ENCODE results near the gene ANKRD17.
A peak's percentile ranks its signal among the peaks of the same experiment; 100 is the strongest.
"Not testable (repeated sequence)": the region's sequence is repeated elsewhere in the genome, so short reads cannot be mapped to it uniquely, and the experiment has no call there.

Gene ANKRD17

DNA sequence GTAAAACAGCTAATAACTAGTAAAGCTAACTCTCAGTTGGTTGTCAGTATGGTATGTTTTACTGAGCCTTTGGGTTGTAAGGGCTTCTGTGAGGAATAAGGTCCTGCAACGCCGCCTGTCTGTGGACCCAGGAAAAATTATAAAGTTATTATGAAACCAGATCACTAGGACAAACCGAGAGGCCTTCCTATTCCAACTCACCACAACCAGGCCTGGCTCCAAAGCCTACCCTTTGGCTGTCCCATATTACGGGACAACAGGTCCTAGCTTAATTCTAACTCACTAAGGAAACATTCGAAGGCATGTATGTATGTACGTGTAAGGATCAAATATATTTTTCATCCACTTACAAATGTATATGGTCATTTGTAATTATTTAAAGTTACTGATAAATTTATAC lies 1.4 kb downstream of the ANKRD17 start:
- H2AFZ ChIP-seq (ENCODE audit: low read depth, low read length): no peak overlapping the region
- peaks cover 95% of the 10 kb centered on the region for H3K79me2 ChIP-seq (ENCODE audit: insufficient read depth, low read length)
- ATAC-seq (ENCODE audit: insufficient read depth, low read depth): peak; percentile 48

DNA sequence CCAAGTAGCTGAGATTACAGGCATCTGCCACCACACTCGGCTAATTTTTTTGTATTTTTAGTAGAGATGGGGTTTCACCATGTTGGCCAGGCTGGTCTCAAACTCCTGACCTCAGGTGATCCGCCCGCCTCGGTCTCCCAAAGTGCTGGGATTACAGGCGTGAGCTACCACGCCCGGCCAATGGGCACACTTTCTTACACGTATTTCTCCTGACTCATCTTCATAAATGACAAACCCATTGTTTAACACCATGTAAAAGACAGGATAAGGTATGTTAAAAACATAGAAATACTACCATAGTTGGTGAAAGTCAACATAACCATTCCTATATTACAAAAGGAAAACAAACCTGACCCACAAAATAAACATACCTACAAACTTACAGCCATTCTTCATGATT lies 2.8 kb downstream of the ANKRD17 start:
- H3K36me3 ChIP-seq (ENCODE audit: insufficient read depth, low read length): peaks cover 59% of the 10 kb centered on the region
- not testable (repeated sequence) for H3K9me3 ChIP-seq (ENCODE audit: insufficient read depth, low read length, severe bottlenecking); H3K27ac ChIP-seq (ENCODE audit: low read length); H3K27me3 ChIP-seq (ENCODE audit: insufficient read depth, low read length, poor library complexity); ATAC-seq (ENCODE audit: insufficient read depth, low read depth); DNase-seq; H2AFZ ChIP-seq (ENCODE audit: low read depth, low read length)
- H3K79me2 ChIP-seq (ENCODE audit: insufficient read depth, low read length): peaks cover 99% of the 10 kb centered on the region
- H3K4me1 ChIP-seq (ENCODE audit: insufficient read depth, low read length): peaks cover 56% of the 10 kb centered on the region
- peak overlapping the region; percentile 95 for H3K4me2 ChIP-seq (ENCODE audit: insufficient read depth, low read length)
- peaks cover 67% of the 10 kb centered on the region for H4K20me1 ChIP-seq (ENCODE audit: insufficient read depth, low read length)
- peak overlapping the region; percentile 87; the same call in 1 of the 2 replicates for H3K9ac ChIP-seq (ENCODE audit: low read depth, low read length)
- peak overlapping the region; percentile 2 to 78; a peak in 2 of 4 replicates for H3K4me3 ChIP-seq (ENCODE audit: low read depth in 1 of 2, low read length in 2 of 2)

More for the DNA sequence above, 1.4 kb downstream of the ANKRD17 start:
- Histone ChIP-seq H3K27me3 (ENCODE audit: insufficient read depth, low read length, poor library complexity) (no peaks in the 10 kb centered on the region), H3K36me3 (ENCODE audit: insufficient read depth, low read length) (peaks cover 45% of the 10 kb centered on the region), H3K9me3 (ENCODE audit: insufficient read depth, low read length, severe bottlenecking) (no peaks in the 10 kb centered on the region), H3K4me1 (ENCODE audit: insufficient read depth, low read length) (peaks cover 54% of the 10 kb centered on the region), H4K20me1 (ENCODE audit: insufficient read depth, low read length) (peaks cover 53% of the 10 kb centered on the region), H3K4me3 (ENCODE audit: low read depth in 1 of 2, low read length in 2 of 2) (peak overlapping the region; percentile 69 to 78), H3K27ac (ENCODE audit: low read length) (peak overlapping the region; percentile 93), H3K9ac (ENCODE audit: low read depth, low read length) (peak overlapping the region; percentile 87), H3K4me2 (ENCODE audit: insufficient read depth, low read length) (peak overlapping the region; percentile 95)
- peak; percentile 72 for DNase-seq
- TF ChIP-seq EZH2 (IDR thresholded peaks at IDR 0.05; ENCODE audit: borderline replicate concordance, low read depth, low read length, severe bottlenecking): no peak
- TF ChIP-seq, protein P1, sequence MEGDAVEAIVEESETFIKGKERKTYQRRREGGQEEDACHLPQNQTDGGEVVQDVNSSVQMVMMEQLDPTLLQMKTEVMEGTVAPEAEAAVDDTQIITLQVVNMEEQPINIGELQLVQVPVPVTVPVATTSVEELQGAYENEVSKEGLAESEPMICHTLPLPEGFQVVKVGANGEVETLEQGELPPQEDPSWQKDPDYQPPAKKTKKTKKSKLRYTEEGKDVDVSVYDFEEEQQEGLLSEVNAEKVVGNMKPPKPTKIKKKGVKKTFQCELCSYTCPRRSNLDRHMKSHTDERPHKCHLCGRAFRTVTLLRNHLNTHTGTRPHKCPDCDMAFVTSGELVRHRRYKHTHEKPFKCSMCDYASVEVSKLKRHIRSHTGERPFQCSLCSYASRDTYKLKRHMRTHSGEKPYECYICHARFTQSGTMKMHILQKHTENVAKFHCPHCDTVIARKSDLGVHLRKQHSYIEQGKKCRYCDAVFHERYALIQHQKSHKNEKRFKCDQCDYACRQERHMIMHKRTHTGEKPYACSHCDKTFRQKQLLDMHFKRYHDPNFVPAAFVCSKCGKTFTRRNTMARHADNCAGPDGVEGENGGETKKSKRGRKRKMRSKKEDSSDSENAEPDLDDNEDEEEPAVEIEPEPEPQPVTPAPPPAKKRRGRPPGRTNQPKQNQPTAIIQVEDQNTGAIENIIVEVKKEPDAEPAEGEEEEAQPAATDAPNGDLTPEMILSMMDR (IDR thresholded peaks at IDR 0.05; ENCODE audit: borderline replicate concordance, extremely low read depth, low read length, poor library complexity, severe bottlenecking): peak; percentile 75

DNA sequence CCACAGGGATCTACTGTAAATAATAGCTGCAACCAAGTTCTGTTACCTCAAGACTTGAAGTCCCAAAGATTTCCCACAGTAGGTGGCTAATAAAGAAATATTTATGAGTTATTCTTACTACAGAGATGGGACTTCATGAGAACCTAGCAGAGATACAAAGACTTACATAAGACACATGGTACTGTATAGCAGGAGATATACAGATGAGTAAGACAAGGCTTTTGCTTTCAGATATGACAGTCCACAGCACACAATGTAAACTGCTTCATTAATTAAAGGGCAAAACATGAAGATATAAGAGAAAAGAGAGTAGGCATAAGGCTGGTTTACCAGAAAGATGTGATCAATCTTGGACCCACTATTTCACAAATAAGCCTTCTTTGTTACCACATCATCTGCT lies 6.6 kb downstream of the ANKRD17 start:
- TF ChIP-seq, protein P1 (IDR thresholded peaks at IDR 0.05; ENCODE audit: borderline replicate concordance, extremely low read depth, low read length, poor library complexity, severe bottlenecking): no peak
- no peak for TF ChIP-seq EZH2 (IDR thresholded peaks at IDR 0.05; ENCODE audit: borderline replicate concordance, low read depth, low read length, severe bottlenecking)
- Histone ChIP-seq H3K27ac (ENCODE audit: low read length) (no peak overlapping the region), H3K9ac (ENCODE audit: low read depth, low read length) (no peak overlapping the region), H3K27me3 (ENCODE audit: insufficient read depth, low read length, poor library complexity) (no peaks in the 10 kb centered on the region), H3K79me2 (ENCODE audit: insufficient read depth, low read length) (peaks cover 100% of the 10 kb centered on the region), H2AFZ (ENCODE audit: low read depth, low read length) (no peak overlapping the region), H3K9me3 (ENCODE audit: insufficient read depth, low read length, severe bottlenecking) (no peaks in the 10 kb centered on the region), H3K4me1 (ENCODE audit: insufficient read depth, low read length) (peaks cover 44% of the 10 kb centered on the region), H4K20me1 (ENCODE audit: insufficient read depth, low read length) (peaks cover 82% of the 10 kb centered on the region), H3K4me2 (ENCODE audit: insufficient read depth, low read length) (peak overlapping the region; percentile 38; the same call in 1 of the 2 replicates), H3K4me3 (ENCODE audit: low read depth in 1 of 2, low read length in 2 of 2) (no peak overlapping the region), H3K36me3 (ENCODE audit: insufficient read depth, low read length) (peaks cover 62% of the 10 kb centered on the region)
- ATAC-seq (ENCODE audit: insufficient read depth, low read depth): no peak
- no peak for DNase-seq

DNA sequence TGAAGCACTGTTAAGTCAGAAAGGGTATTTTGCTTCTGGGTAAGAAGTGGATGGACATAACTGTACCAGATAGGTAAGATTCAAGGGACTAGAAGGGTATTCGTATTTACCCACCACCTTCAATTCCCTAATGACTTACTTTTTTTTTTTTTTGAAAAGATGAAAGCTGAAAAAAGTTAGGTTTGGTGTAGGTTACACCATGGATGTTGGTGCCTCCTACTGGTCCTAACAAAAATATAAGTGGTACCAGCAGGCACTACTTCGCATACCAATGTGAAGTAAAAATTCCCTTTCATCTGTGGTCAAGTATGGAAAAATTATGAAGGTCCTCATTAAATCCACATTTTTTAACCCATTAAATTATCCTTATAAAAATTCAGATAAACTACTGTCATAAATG lies 7.2 kb downstream of the ANKRD17 start:
- Histone ChIP-seq H3K4me3 (ENCODE audit: low read depth in 1 of 2, low read length in 2 of 2) (no peak overlapping the region), H3K4me2 (ENCODE audit: insufficient read depth, low read length) (no peak overlapping the region), H3K27me3 (ENCODE audit: insufficient read depth, low read length, poor library complexity) (no peaks in the 10 kb centered on the region), H4K20me1 (ENCODE audit: insufficient read depth, low read length) (peaks cover 81% of the 10 kb centered on the region), H3K4me1 (ENCODE audit: insufficient read depth, low read length) (peaks cover 38% of the 10 kb centered on the region), H3K9ac (ENCODE audit: low read depth, low read length) (no peak overlapping the region), H2AFZ (ENCODE audit: low read depth, low read length) (no peak overlapping the region), H3K9me3 (ENCODE audit: insufficient read depth, low read length, severe bottlenecking) (no peaks in the 10 kb centered on the region), H3K79me2 (ENCODE audit: insufficient read depth, low read length) (peaks cover 100% of the 10 kb centered on the region), H3K27ac (ENCODE audit: low read length) (no peak overlapping the region), H3K36me3 (ENCODE audit: insufficient read depth, low read length) (peaks cover 57% of the 10 kb centered on the region)
- ATAC-seq (ENCODE audit: insufficient read depth, low read depth) (no peak), DNase-seq (no peak)
- no peak for TF ChIP-seq EZH2 (IDR thresholded peaks at IDR 0.05; ENCODE audit: borderline replicate concordance, low read depth, low read length, severe bottlenecking)
- TF ChIP-seq, protein P1 (IDR thresholded peaks at IDR 0.05; ENCODE audit: borderline replicate concordance, extremely low read depth, low read length, poor library complexity, severe bottlenecking): no peak
